ENCODE results near the gene PTPN7. TPM values are rescaled to one million over a fixed set of nuclear protein-coding genes. Genes with fewer than 3 reads are reported as not detected.
"Not testable (repeated sequence)": the region's sequence is repeated elsewhere in the genome, so short reads cannot be mapped to it uniquely, and the experiment has no call there.

PTPN7 gene
- total RNA-seq, 1 donor from 2014 or later: not detected

DNA sequence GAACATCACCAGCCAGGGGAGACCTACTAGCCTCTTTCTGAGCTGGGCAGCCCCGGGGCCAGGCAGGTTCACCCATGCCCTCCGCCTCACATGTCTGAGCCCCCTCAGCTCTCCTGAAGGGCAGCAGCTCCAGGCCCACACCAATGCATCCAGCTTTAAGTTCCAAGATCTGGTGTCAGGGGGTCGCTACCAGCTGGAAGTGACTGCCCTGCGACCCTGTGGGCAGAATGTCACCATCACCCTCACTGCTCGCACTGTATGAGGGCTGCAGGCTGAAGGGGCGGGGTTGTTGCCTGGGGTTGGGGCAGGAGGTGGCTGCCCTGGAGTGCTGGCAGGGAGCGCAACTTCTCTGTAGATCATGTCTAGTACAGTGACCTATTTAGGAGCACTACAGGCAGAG, 8.5 kb upstream of the PTPN7 start:
- Histone ChIP-seq H3K4me3 (no peak overlapping the region), H3K27me3 (no peaks in the 10 kb centered on the region), H2AFZ (replicated peaks) (no peak overlapping the region), H4K20me1 (ENCODE audit: low read depth) (no peaks in the 10 kb centered on the region), H3K36me3 (no peaks in the 10 kb centered on the region), H3K9ac (no peak overlapping the region), H3K9me3 (ENCODE audit: low read depth) (no peaks in the 10 kb centered on the region), H3K79me2 (ENCODE audit: low read depth) (no peaks in the 10 kb centered on the region), H3K4me1 (peaks cover 5% of the 10 kb centered on the region), H3K4me2 (no peak overlapping the region), H3K27ac (no peak overlapping the region), H3F3A (ENCODE audit: low read depth) (peaks cover 4% of the 10 kb centered on the region)
- Mint-ChIP-seq H3K27ac (no peak overlapping the region), H3K4me1 (peaks cover 11% of the 10 kb centered on the region), H3K27me3 (ENCODE audit: insufficient read depth, low read depth) (peaks cover 9% of the 10 kb centered on the region), H3K4me3 (no peak overlapping the region), H3K9me3 (no peaks in the 10 kb centered on the region), H3K36me3 (no peaks in the 10 kb centered on the region)
- DNase-seq (ENCODE audit: low spot score): no peak
- TF ChIP-seq, protein P1, sequence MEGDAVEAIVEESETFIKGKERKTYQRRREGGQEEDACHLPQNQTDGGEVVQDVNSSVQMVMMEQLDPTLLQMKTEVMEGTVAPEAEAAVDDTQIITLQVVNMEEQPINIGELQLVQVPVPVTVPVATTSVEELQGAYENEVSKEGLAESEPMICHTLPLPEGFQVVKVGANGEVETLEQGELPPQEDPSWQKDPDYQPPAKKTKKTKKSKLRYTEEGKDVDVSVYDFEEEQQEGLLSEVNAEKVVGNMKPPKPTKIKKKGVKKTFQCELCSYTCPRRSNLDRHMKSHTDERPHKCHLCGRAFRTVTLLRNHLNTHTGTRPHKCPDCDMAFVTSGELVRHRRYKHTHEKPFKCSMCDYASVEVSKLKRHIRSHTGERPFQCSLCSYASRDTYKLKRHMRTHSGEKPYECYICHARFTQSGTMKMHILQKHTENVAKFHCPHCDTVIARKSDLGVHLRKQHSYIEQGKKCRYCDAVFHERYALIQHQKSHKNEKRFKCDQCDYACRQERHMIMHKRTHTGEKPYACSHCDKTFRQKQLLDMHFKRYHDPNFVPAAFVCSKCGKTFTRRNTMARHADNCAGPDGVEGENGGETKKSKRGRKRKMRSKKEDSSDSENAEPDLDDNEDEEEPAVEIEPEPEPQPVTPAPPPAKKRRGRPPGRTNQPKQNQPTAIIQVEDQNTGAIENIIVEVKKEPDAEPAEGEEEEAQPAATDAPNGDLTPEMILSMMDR (IDR thresholded peaks at IDR 0.05): no peak
- TF ChIP-seq EZH2 (IDR thresholded peaks at IDR 0.05) (no peak), EZH2phosphoT487 (IDR thresholded peaks at IDR 0.05) (no peak)

DNA sequence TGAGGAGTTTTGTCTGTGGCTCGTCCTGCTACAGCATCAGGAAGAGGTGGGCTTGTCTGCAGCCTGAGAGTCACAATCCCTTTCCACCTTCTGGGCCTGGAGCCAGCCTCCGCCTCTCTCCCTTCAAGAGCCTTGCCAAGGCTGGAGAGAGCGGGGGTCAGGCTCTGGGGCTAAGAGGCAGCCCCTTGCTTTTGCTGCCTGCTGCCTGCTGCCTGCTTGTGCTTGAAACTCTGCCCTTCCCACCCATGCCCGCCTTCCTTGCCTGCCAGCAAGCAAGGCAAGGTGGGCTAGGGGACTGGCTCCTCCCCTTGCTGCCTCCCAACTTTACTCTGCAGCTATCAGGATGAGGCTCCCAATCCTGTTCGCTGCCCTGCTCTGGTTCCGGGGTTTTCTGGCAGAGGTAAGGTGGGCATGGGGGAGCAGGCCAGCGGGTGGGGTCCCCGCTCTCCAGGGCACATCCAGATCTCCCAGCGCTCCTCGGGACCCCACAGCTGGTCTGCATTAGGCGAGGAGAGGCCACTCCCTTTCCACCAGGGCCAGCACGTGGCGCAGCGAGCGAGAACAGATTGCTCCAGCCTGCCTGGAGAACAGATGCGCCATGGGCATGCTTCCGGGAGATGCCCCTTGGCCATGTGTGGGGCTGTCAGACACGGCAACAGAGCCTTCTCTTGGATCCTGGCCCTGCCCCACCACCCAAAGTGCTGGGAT, 7.5 kb upstream of the PTPN7 start:
- Mint-ChIP-seq H3K4me3 (no peak overlapping the region), H3K9me3 (no peaks in the 10 kb centered on the region), H3K27me3 (ENCODE audit: insufficient read depth, low read depth) (peaks cover 7% of the 10 kb centered on the region)

DNA sequence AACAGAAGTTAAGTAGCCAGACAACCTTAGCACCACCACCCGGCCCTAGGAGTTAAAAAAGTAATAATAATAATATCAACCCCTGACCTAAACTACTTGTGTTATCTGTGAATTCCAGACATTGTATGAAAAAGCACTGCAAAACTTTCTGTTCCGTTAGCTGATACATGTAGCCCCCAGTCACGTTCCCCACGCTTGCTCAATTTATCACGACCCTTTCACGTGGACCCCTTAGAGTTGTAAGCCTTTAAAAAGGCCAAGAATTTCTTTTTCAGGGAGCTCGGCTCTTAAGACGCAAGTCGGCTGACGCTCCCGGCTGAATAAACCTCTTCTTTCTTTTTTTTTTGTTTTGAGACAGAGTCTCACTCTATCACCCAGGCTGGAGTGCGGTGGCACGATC, 6.7 kb upstream of the PTPN7 start:
- H3K9me3 Mint-ChIP-seq; H3F3A ChIP-seq (ENCODE audit: low read depth); H2AFZ ChIP-seq (replicated peaks); H3K27me3 ChIP-seq; H3K27ac ChIP-seq; H3K27me3 Mint-ChIP-seq (ENCODE audit: insufficient read depth, low read depth); H4K20me1 ChIP-seq (ENCODE audit: low read depth); H3K4me3 ChIP-seq; H3K9ac ChIP-seq; H3K4me2 ChIP-seq; H3K79me2 ChIP-seq (ENCODE audit: low read depth); DNase-seq (ENCODE audit: low spot score); H3K36me3 ChIP-seq; H3K9me3 ChIP-seq (ENCODE audit: low read depth); H3K4me3 Mint-ChIP-seq; H3K27ac Mint-ChIP-seq; H3K36me3 Mint-ChIP-seq: not testable (repeated sequence)
- peaks cover 11% of the 10 kb centered on the region for H3K4me1 ChIP-seq
- peaks cover 17% of the 10 kb centered on the region for H3K4me1 Mint-ChIP-seq

More for the DNA sequence above, 7.5 kb upstream of the PTPN7 start:
- Histone ChIP-seq H3K9ac (no peak overlapping the region), H3K27me3 (no peaks in the 10 kb centered on the region), H3K4me2 (no peak overlapping the region), H3K36me3 (no peaks in the 10 kb centered on the region), H4K20me1 (ENCODE audit: low read depth) (no peaks in the 10 kb centered on the region), H3K79me2 (ENCODE audit: low read depth) (no peaks in the 10 kb centered on the region), H3K27ac (no peak overlapping the region), H3F3A (ENCODE audit: low read depth) (peaks cover 4% of the 10 kb centered on the region), H2AFZ (replicated peaks) (peak overlapping the region; percentile 24), H3K9me3 (ENCODE audit: low read depth) (no peaks in the 10 kb centered on the region), H3K4me1 (peaks cover 11% of the 10 kb centered on the region), H3K4me3 (no peak overlapping the region)
- H3K36me3 Mint-ChIP-seq: no peaks in the 10 kb centered on the region
- peaks cover 14% of the 10 kb centered on the region for H3K4me1 Mint-ChIP-seq
- TF ChIP-seq EZH2phosphoT487 (IDR thresholded peaks at IDR 0.05) (no peak), EZH2 (IDR thresholded peaks at IDR 0.05) (no peak)
- TF ChIP-seq, protein P1 (IDR thresholded peaks at IDR 0.05): no peak
- no peak for DNase-seq (ENCODE audit: low spot score)
- no peak overlapping the region for H3K27ac Mint-ChIP-seq

Data from neural progenitor cell (in vitro differentiated cells).